Stomach (tissue), 9 donors: ENCODE data around the gene C5orf24. TPM values are rescaled to one million over a fixed set of nuclear protein-coding genes. Genes with fewer than 3 reads are reported as not detected.

ENCODE experiments used
- DNase-seq, 2 donors: peaks; one replicate each; pipeline versions ENCODE4 v3.0.0 to v3.0.0-alpha.2; 2013 to 2019
- H3K27ac ChIP-seq, 5 donors: fragments of 200-600 bp in 4 of 5; sonication (generic) in 4 of 5; one replicate each; pipeline ENCODE4 v1.5.1; 2013 to 2019; ENCODE audit warnings: mild to moderate bottlenecking in 1 of 5, moderate library complexity in 1 of 5
- H3K27me3 ChIP-seq, 3 donors: fragments of 200-600 bp; sonication (generic); one replicate each; pipeline ENCODE4 v1.5.1; 2017 to 2019; ENCODE audit warnings: mixed run types in 1 of 3
- H3K36me3 ChIP-seq, 4 donors: fragments of 200-600 bp; sonication (generic); 1 replicate in 3 of 4; 2 replicates in 1 of 4; pipeline ENCODE4 v1.5.1; 2016 to 2019
- H3K4me1 ChIP-seq, 4 donors: fragments of 200-600 bp; sonication (generic); one replicate each; pipeline ENCODE4 v1.5.1; 2016 to 2019
- H3K4me3 ChIP-seq, 4 donors: fragments of 200-600 bp; sonication (generic) in 3 of 4; one replicate each; pipeline ENCODE4 v1.5.1; 2016 to 2019; ENCODE audit warnings: mild to moderate bottlenecking in 1 of 4
- H3K9me3 ChIP-seq, 4 donors: fragments of 200-600 bp; sonication (generic); one replicate each; pipeline ENCODE4 v1.5.1; 2016 to 2019
- EP300 ChIP-seq: sonication (generic); formaldehyde crosslinking; IDR thresholded peaks from one replicate; pipeline ENCODE4 v1.6.1; 2017; ENCODE audit warnings: antibody characterized with exemption
- POLR2A ChIP-seq, 4 donors: fragments of 450-650 bp; IDR thresholded peaks; one replicate each; pipeline ENCODE4 v1.6.1; 2016; ENCODE audit warnings: antibody characterized with exemption in 4 of 4, control low read depth in 2 of 4, mild to moderate bottlenecking in 1 of 4, moderate library complexity in 1 of 4
- POLR2AphosphoS5 ChIP-seq, 3 donors: sonication (generic); formaldehyde crosslinking; IDR thresholded peaks; one replicate each; pipeline ENCODE4 v1.6.1; 2016; ENCODE audit warnings: antibody characterized with exemption in 3 of 3
- WGBS, 5 donors: extraction: QIAGEN DNeasy Blood & Tissue Kit in 3 of 5; methylation state at CpG; one replicate each; pipeline versions ENCODE4 v1.1.5 to v1.1.7; 2013 to 2018; 5-methylcytosine and 5-hydroxymethylcytosine counted together
- intact Hi-C: fragments of 100-400 bp; cut with DNase I; formaldehyde crosslinking; loops from one replicate; pipeline ENCODE4 v1.15.1; 2023; ENCODE audit warnings: low total_unique reads
- polyA plus RNA-seq, 3 donors: library from polyadenylated mRNA; stranded (reverse); fragments of 200-250 nt; gene quantifications; one replicate each; pipeline ENCODE4 v1.2.3, GENCODE V29; 2013
- total RNA-seq, 5 donors: library from RNA; depleted of rRNA; stranded (reverse); fragments of >200 nt; gene quantifications; one replicate each; pipeline versions ENCODE4 v1.1.0 to v1.2.3, GENCODE V29; 2014 to 2016
- TF ChIP-seq, protein P1 (sequence below), 7 experiments: fragments of 450-650 bp in 4 of 7; fragments of 200-600 bp in 3 of 7; sonication (generic) in 3 of 7; IDR thresholded peaks; one replicate each; pipeline ENCODE4 v1.5.1; 2016 to 2019; ENCODE audit warnings: antibody characterized with exemption in 7 of 7, control low read depth in 2 of 7, mild to moderate bottlenecking in 1 of 7
- donor health status: healthy with polysubstance abuse.
- donor health status: Bipolar disorder and iron deficiency.
- donor health status: healthy.

The C5orf24 gene
- total and polyA plus RNA-seq, 8 donors, result 16.0 to 54.9 (median 31.3) TPM

DNA sequence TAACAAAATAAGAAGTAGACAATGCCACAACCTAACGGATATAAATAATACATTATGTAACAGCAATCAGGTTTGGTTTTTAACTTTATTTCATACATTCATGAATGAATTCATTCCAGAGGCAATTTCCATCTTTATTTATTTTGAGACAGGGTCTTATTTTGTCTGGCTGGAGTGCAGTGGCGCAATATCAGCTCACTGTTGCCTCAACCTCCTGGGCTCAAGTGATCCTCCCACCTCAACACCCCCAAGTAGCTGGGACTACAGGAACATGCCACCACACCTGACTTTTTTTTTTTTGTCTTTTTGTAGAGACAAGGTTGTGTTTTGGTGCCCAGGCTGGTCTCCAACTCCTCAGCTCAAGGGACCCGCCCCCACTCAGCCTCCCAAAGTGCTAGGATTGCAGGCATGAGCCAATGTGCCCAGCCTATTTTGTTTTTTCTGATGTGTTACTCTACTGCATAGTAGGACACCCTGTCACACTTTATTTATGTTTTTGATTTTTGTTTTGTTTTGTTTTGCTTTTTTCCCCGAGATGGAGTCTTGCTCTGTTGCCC is 26.3 kb upstream of the C5orf24 start:
- Histone ChIP-seq H3K9me3 (no peaks in the 10 kb centered on the region), H3K27ac (no peak overlapping the region), H3K4me3 (no peak overlapping the region), H3K36me3 (peaks cover 46 to 100% (median 99%) of the 10 kb centered on the region in 4 donors), H3K27me3 (no peaks in the 10 kb centered on the region), H3K4me1 (no peaks in the 10 kb centered on the region)
- WGBS, 5 donors, result 89 to 98% (median 94%) methylated on average over 4 of the region's 4 CpGs
- no peak for DNase-seq
- intact Hi-C loops, result no loop called here
- no peak for TF ChIP-seq POLR2AphosphoS5 (IDR thresholded peaks at IDR 0.05)
- TF ChIP-seq, protein P1, sequence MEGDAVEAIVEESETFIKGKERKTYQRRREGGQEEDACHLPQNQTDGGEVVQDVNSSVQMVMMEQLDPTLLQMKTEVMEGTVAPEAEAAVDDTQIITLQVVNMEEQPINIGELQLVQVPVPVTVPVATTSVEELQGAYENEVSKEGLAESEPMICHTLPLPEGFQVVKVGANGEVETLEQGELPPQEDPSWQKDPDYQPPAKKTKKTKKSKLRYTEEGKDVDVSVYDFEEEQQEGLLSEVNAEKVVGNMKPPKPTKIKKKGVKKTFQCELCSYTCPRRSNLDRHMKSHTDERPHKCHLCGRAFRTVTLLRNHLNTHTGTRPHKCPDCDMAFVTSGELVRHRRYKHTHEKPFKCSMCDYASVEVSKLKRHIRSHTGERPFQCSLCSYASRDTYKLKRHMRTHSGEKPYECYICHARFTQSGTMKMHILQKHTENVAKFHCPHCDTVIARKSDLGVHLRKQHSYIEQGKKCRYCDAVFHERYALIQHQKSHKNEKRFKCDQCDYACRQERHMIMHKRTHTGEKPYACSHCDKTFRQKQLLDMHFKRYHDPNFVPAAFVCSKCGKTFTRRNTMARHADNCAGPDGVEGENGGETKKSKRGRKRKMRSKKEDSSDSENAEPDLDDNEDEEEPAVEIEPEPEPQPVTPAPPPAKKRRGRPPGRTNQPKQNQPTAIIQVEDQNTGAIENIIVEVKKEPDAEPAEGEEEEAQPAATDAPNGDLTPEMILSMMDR (IDR thresholded peaks at IDR 0.05), result no peak
- no peak for TF ChIP-seq POLR2A (IDR thresholded peaks at IDR 0.05)
- TF ChIP-seq EP300, result no peak

DNA sequence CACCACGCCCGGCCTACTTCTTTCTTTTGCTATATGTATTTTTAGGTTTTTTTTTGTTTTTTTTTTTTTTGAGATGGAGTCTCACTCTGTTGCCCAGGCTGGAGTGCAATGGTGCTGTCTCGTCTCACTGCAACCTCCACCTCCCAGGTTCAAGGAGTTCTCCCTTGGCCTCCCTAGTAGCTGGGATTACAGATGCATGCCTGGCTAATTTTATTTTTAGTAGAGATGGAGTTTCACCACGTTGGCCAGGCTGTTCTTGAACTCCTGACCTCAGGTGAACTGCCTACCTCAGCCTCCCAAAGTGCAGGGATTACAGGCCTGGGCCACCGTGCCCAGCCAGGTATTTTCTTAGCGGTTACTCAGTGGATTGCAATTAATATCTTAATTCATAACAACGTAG is 23.9 kb upstream of the C5orf24 start:
- H3K36me3 ChIP-seq, result peaks cover 46 to 99% (median 93%) of the 10 kb centered on the region in 4 donors
- H3K4me1 ChIP-seq, result no peaks in the 10 kb centered on the region
- 87 to 92% (median 90%) methylated on average over 7 of the region's 7 CpGs for WGBS, 5 donors
- no peak overlapping the region for H3K27ac ChIP-seq
- H3K9me3 ChIP-seq, result no peaks in the 10 kb centered on the region
- intact Hi-C loops, result no loop called here
- DNase-seq, result no peak
- no peaks in the 10 kb centered on the region for H3K27me3 ChIP-seq
- TF ChIP-seq EP300 (no peak), POLR2AphosphoS5 (IDR thresholded peaks at IDR 0.05) (no peak), POLR2A (IDR thresholded peaks at IDR 0.05) (no peak)
- TF ChIP-seq, protein P1 (IDR thresholded peaks at IDR 0.05), result no peak
- no peak overlapping the region for H3K4me3 ChIP-seq

DNA sequence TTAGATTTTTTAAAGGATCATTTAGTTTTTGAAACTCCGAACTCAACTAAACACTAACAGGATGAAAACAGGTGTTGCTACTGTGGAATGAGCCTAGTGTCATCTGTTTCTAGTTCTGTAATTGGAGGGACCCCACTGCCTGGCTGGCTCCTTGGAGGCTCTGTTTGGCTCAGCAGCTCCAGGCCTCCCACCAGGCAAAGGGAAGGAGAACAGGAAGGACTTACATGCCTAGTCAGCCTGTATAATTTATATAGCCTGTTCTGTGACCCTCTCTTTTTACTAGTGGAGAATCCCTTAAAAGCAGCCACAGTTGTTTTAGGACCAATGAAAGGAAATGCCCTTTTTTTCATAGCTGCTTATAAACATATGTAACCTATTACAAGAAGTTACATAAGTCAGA is 21.1 kb upstream of the C5orf24 start:
- DNase-seq, result no peak
- Histone ChIP-seq H3K27me3 (no peaks in the 10 kb centered on the region), H3K36me3 (peaks cover 35 to 99% (median 93%) of the 10 kb centered on the region in 4 donors), H3K4me3 (no peak overlapping the region), H3K27ac (no peak overlapping the region), H3K4me1 (no peaks in the 10 kb centered on the region), H3K9me3 (no peaks in the 10 kb centered on the region)
- TF ChIP-seq, protein P1 (IDR thresholded peaks at IDR 0.05), result no peak
- no peak for TF ChIP-seq POLR2A (IDR thresholded peaks at IDR 0.05)
- TF ChIP-seq POLR2AphosphoS5 (IDR thresholded peaks at IDR 0.05), result no peak
- no peak for TF ChIP-seq EP300
- 94 to 98% (median 97%) methylated on average over 1 of the region's 1 CpG for whole genome bisulfite sequencing, 5 donors
- intact Hi-C loops, result no loop called here

DNA sequence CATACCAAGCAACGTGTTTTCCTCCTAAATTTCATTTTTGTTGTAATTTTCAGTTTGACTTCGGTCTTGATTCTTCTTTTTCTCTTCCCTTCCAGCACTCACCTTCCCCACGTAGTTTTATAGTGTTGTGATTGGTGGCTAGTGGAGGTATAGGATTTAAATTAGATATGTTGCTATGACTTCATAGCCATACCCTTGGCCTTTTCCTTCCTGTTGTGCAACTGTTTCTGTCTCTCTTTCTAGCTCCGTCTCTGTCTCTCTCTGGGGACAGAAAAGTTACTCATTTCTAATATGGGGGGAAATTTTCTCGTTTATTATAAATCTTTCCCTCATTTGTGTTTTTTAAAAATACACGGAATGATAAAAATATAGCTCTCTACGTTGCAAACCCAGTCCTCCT is 20.6 kb upstream of the C5orf24 start:
- Histone ChIP-seq H3K4me1 (no peaks in the 10 kb centered on the region), H3K36me3 (peaks cover 29 to 95% (median 91%) of the 10 kb centered on the region in 4 donors), H3K4me3 (no peak overlapping the region), H3K27me3 (no peaks in the 10 kb centered on the region), H3K9me3 (no peaks in the 10 kb centered on the region), H3K27ac (no peak overlapping the region)
- TF ChIP-seq POLR2A (IDR thresholded peaks at IDR 0.05) (no peak), POLR2AphosphoS5 (IDR thresholded peaks at IDR 0.05) (no peak), EP300 (no peak)
- TF ChIP-seq, protein P1 (IDR thresholded peaks at IDR 0.05), result no peak
- DNase-seq, result no peak
- 86 to 94% (median 89%) methylated on average over 7 of the region's 7 CpGs for WGBS, 5 donors
- intact Hi-C loops, result no loop called here
